Stimulated activated CD8-positive, alpha-beta memory T cell treated with anti-CD3 and anti-CD28 coated beads, Interleukin-12 subunit alpha, Interleukin-12 subunit beta, amount 100 ng/mL, for 1 hour (primary cell): ENCODE data around the gene GIT1.

ENCODE experiments used
- DNase-seq: peaks from one replicate; pipeline ENCODE4 v3.0.0-alpha.2; 2020; ENCODE audit warnings: low read depth

Gene GIT1

GRCh38 chr17:29615492-29616299 is 26.2 kb upstream of the GIT1 start:
- DNase-seq, result peak; percentile 72

- peak; percentile 57 for DNase-seq
Measured at GRCh38 chr17:29615048-29615385, 25.6 kb upstream of the GIT1 start.

- DNase-seq, result no peak
Measured at GRCh38 chr17:29614349-29615047, 25.1 kb upstream of the GIT1 start.

GRCh38 chr17:29613856-29614255 is 24.4 kb upstream of the GIT1 start:
- DNase-seq, result no peak

- DNase-seq, result peak; percentile 83
Measured at GRCh38 chr17:29613352-29613837, 23.9 kb upstream of the GIT1 start.

GRCh38 chr17:29612404-29613280 is 23.2 kb upstream of the GIT1 start:
- no peak for DNase-seq

- DNase-seq, result no peak
Measured at GRCh38 chr17:29612094-29612403, 22.6 kb upstream of the GIT1 start.

- DNase-seq, result no peak
Measured at GRCh38 chr17:29611351-29612093, 22.1 kb upstream of the GIT1 start.

- DNase-seq, result no peak
Measured at GRCh38 chr17:29610395-29610794, 20.9 kb upstream of the GIT1 start.

- DNase-seq, result no peak
Measured at GRCh38 chr17:29608986-29609385, 19.5 kb upstream of the GIT1 start.

GRCh38 chr17:29607557-29608195 is 18.2 kb upstream of the GIT1 start:
- no peak for DNase-seq

GRCh38 chr17:29603109-29603674 is 13.7 kb upstream of the GIT1 start:
- no peak for DNase-seq

GRCh38 chr17:29597361-29598172 is 8.1 kb upstream of the GIT1 start:
- DNase-seq, result no peak

- DNase-seq, result no peak
Measured at GRCh38 chr17:29596811-29597210, 7.4 kb upstream of the GIT1 start.

GRCh38 chr17:29595943-29596774 is 6.7 kb upstream of the GIT1 start:
- no peak for DNase-seq

GRCh38 chr17:29595107-29595942 is 5.9 kb upstream of the GIT1 start:
- DNase-seq, result no peak

GRCh38 chr17:29594519-29595090 is 5.2 kb upstream of the GIT1 start:
- DNase-seq, result no peak
